COR-L47 (cell line): ENCODE results near the gene DYRK1B.
A peak's percentile ranks its signal among the peaks of the same experiment; 100 is the strongest.
"Not testable (repeated sequence)": the region's sequence is repeated elsewhere in the genome, so short reads cannot be mapped to it uniquely, and the experiment has no call there.

Experiments used
- DNase-seq: peaks from one replicate; lab custom pipeline; 2025; lab: John Stamatoyannopoulos, UW

DYRK1B gene

GRCh38 chr19:39830847-39831246 lies 3.1 kb downstream of the DYRK1B start:
- DNase-seq, result no peak

GRCh38 chr19:39830406-39830805 lies 3.6 kb downstream of the DYRK1B start:
- no peak for DNase-seq

DNA sequence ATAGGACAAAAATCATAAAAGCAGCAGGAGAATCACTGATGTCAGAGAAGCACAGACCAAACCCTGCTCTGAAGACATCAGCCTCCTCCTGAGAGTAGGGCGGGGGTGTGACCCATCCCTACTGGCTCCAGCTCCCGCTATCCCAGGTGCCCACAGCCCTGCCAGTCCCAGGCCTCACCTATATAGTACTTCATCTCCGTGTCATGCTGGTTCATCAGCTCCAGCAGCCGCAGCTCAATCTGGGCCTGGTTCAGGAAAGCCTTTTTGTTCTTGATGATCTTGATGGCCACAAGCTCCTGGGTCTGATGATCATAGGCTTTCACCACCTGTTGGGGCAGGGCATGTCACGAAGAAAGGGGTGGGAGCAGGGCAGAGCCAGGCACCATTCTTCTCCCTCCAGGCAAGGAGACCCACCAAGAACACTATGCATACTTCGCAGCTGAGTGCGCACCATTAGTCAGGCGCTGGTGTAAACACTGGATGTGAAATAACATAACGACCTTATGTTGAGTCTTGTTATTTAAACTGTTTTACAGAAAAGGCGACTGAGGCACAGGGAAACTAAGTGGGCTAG lies 4.2 kb downstream of the DYRK1B start:
- DNase-seq, result no peak

- DNase-seq, result no peak
Measured at GRCh38 chr19:39828654-39829032, 5.3 kb downstream of the DYRK1B start.

GRCh38 chr19:39828015-39828653 lies 5.8 kb downstream of the DYRK1B start:
- DNase-seq, result no peak

- no peak for DNase-seq
Measured at GRCh38 chr19:39827216-39827615, 6.7 kb downstream of the DYRK1B start.

DNA sequence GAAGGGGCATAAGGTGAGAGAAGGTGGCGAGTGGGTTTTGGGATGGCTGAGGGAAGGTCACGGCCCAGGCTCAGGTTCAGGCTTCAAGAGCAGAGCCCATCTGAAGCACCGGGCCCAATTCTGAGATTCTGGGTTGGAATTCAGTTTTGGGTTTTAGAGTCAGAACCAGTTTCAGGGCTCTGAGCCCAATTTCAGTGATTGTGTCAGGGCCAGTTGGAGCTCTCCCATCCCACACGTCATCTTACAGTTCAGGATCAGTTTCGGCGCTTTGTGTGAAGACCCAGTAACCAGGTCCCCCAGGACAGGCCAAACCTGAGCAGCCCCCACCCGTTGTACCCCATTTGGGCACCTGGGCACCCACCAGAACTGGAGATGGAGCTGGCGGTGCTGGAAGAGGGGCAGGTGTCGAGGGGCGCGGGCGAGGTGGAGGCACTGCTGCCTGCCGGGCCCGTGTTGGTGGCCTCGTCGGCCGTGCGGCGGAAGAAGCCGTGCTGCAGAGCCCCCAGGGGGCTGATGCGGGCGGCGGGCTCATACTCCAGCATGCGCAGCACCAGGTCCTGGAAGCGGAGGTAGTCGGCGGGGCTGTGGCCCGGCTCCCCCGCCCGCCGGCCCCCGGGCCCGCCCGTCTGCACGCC lies 7.5 kb downstream of the DYRK1B start:
- no peak for DNase-seq

DNA sequence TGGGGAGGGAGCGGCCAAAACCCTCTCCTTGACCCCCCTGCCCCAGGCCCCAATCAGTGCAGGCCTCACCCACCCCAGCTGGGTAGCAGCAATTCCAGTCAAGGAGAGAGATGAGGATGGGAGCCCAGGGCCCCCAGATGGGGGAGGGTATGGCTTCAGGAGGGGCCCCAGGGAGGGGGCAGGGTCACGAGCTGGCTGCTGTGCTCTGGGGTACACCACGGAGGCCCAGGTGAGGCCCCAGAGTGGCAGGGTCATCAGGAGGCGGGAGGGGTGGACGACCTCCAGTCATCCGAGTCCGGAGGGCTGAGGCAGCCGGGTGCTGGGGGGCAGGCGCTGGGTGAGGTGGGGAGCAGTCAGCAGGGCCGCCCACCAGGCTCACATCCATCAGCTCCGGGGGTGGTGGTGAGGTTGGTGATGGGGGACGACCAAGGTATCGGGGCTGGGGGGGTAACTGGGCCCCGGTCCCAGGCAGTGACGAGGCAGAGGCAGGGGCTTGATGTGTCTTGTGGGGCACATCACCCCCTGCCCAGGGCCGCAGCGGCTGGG lies 8.4 kb downstream of the DYRK1B start:
- no peak for DNase-seq

GRCh38 chr19:39825093-39825463 lies 8.9 kb downstream of the DYRK1B start:
- no peak for DNase-seq

DNA sequence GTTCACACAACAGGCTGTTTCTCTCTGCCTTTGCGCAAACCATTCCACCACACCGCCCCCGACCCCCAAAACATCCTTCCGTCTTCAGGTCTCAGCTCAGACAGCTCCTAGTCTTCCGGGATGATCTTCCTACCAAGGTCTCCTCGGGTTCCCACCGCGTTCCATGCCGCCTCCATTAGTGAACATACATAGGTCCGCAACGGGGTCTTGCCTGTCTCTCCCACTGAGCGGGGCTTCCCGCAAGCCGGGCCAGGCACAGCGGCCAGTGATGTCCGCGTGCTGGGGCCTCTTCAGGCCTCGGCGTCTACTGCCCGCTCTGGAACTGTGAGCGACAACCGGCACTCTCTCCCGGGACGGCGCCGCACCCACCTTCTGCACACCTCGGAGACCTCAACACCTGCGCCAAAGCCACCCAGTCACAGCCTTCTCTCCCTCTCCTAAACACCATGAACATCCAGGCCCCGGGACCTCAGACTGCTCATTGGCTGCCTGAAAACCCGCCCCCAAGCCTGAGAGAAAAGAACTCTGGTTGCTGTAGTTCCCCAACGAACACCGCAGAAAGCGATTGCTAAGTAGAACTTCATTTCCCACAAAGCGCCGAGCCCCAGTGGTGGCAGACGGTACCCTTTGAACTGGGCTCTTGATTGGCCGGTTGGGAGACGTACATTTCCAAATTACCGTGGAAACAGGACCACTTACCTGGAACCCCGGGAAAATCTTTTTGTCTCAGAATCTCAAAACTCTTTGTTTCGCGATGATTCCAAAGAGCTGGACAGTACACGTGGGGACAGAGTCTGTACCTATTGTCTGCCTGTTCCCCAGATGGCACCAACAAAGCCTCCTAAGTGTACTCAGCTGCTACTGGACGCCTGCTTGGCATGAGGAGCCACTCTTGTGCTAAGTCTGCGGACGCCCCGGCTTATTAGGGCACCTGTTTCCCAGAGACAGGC lies 9.5 kb downstream of the DYRK1B start:
- peak; percentile 96 for DNase-seq

- DNase-seq, result no peak
Measured at GRCh38 chr19:39823686-39824085, 10.3 kb downstream of the DYRK1B start.

DNA sequence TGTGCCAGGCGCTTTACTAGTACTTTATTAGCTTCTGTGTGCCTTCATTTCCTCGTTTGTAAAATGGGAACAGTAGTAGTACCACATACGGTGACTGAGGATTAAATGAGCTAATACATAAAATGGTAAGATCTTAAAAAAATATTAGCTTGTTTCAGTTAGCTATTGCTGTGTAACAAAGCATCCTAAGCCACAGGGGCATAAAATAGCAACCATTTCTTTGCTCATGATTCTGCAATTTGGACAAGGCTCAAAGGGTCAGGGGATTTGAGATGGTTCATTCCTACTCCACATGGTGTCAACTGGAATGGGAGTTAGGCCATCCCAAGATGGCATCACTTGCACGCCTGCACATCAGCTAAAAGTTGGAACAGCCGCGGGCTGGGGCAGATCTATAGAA lies 13.3 kb downstream of the DYRK1B start:
- DNase-seq, result no peak

DNA sequence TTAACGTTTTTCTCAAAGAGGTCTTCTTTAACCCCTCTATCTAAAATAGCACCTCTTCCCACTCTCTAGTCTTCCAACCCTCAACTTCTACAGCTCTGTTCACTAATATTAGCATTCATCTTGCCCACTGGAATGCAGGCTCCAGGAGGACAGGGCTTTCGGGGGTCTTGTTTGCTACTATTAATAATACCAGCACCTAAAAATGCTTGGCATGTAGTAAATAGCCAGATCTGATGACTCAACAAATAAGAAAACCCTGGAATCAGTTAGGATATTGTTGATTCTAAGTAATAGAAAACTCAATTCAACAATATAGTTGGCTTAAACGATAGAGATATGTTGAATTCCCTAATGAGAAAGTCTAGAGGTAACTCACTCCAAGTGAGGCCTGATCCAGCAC lies 14.2 kb downstream of the DYRK1B start:
- DNase-seq, result no peak

DNA sequence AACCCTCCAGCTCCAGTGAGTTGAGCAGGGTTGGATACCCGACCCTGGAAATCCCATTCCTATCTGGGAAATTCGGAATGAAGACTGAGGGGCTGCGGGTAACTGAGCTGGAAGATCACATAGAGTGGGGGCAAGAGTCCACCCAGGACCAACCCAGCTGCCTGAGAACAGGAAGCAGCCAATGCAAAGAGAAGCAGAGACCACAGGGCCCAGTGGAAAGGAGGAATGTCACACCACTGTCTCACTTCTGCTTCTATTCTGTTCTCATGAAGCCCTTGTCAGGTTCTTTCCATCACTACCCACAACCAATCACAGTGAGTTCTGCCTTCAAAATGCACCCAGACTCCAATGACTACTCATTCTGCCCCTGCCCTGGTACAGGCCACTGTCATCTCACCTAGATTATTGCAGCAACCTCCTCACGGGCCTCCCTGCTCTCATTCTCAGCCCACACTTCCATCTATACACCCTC lies 15.3 kb downstream of the DYRK1B start:
- no peak for DNase-seq

- no peak for DNase-seq
Measured at GRCh38 chr19:39817888-39818561, 15.9 kb downstream of the DYRK1B start.

GRCh38 chr19:39816287-39817048 lies 17.5 kb downstream of the DYRK1B start:
- DNase-seq, result no peak

- DNase-seq, result no peak
Measured at GRCh38 chr19:39814595-39814994, 19.4 kb downstream of the DYRK1B start.

DNA sequence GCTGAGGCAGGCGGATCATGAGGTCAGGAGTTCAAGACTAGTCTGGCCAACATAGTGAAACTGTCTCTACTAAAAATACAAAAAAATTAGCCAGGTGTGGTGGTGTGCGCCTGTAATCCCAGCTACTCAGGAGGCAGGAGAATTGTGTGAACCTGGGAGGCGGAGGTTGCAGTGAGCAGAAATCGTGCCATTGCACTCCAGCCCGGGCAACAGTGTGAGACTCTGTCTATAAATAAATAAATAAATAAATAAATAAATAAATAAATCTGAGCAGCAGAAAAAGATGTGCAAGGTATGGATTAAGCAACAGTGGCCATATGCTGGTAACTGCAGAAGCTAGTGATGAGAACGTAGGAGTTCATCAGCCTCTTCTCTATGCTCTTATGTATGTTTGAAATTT lies 19.9 kb downstream of the DYRK1B start:
- DNase-seq, result not testable (repeated sequence)

GRCh38 chr19:39813264-39813993 lies 20.5 kb downstream of the DYRK1B start:
- DNase-seq, result no peak

- DNase-seq, result no peak
Measured at GRCh38 chr19:39811064-39811463, 22.9 kb downstream of the DYRK1B start.
